NCI-H524 treated with DMSO at 0.1 percent for 48 hours (cell line): ENCODE measurements around the gene IQGAP2.
"Not testable (repeated sequence)": the region's sequence is repeated elsewhere in the genome, so short reads cannot be mapped to it uniquely, and the experiment has no call there.

ENCODE experiments used
- DNase-seq: peaks from one replicate; lab custom pipeline; 2025; lab: John Stamatoyannopoulos, UW

The IQGAP2 gene

DNA sequence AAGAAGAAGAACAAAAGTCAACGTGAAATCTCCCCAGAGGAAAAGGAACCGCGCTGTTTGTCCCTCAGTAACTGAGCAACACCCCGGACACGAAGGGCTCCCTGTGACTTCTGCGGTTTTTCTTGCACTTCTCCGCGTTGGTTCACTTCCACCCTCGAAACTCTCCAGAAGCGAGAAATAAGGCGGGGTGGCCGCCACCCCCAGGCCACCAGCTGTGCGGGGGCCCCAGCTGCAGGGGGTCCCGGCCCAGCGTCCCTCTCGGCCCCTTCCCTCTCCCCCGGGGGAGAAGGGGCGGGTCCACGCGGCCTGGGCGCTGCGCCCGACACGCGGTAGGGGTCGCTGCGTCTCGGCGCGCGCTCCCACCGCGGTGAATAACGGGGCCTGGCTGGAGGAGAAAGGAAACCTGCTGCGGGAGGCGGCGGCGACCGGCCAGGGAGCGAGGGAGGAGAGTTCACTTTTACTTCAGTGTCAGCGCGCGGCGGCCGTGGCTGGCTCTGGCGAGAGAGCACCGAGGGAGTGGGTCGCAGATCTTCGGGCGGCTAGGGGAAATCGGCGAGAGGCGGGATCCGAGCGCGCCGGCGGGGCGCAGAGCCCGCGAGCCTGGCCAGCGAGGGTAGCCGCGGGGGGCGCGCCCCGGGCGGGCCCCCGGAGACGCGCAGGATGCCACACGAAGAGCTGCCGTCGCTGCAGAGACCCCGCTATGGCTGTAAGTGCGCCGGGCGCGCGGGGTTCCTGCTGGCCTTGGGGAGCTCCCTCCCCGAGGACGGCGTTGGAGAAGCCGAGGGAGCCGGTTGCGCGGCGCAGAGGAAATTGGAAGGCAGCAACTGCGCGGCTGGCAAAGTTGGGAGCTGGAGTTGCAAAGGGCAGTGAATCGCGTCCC, at the start of gene IQGAP2:
Gene IQGAP2 (plus strand): TSS at position 400 of the 880 bp plus-strand sequence. CDS start 261 bp downstream, at position 661.
- DNase-seq = no peak

DNA sequence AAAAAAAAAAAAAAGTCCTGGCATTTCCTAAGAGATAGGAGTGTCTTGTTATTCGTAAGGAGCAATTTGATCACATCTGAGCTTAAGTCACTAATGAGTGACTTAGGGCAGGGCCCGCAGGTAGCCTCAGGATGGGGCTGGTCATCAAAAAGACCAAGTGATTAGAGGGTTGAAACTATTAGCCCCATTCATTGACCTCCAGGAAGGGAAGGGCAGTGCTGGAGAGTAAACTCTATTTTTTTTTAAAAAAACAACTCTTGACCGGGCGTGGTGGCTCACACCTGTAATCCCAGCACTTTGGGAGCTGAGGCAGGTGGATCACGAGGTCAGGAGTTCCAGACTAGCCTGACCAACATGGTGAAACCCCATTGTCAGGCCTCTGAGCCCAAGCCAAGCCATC, 46.2 kb upstream of the IQGAP2 start:
- no peak for DNase-seq

GRCh38 chr5:76363352-76364225, 39.5 kb upstream of the IQGAP2 start:
- DNase-seq = no peak

- DNase-seq = no peak
These were observed 38.9 kb upstream of the IQGAP2 start for GRCh38 chr5:76364226-76364589.

DNA sequence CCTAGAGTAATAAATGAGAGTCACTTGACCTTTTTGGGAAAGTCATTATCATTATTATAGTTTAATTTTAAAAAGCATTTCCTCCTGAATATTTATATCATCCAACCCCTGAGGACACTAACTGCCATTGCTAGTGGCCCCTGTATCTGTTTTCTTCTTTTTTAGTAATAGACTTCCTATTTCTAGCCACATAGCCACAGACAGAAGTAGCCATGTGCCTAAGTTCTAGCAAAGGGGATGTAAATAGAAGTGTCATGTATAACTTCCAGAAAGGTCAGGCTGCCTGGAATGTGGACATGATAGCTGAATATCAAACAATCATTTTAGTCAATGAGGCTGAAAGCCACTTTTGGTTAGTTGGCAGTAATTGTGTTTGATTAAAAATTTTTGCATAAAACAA, 37.5 kb upstream of the IQGAP2 start:
- DNase-seq = no peak

DNA sequence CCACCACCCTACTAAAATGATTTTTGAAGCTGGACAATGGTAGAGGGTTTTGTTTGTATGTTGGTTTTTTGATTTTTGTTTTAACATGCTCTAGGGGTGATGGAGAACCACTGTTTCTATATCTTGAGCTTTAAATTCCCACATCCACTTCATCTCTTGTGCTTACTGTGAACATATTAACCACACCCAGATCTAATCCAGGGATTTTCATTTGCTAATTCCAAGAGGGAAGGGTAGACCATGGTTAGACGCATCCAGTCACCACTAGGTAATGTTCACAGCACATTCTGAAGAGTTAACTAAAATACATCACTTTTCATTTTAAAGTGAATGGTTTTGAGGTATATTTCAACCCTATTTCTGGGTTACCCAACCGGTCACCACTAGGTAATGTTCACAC, 36.5 kb upstream of the IQGAP2 start:
- no peak for DNase-seq

- DNase-seq = no peak
These were observed 35.3 kb upstream of the IQGAP2 start for GRCh38 chr5:76367623-76368371.

DNA sequence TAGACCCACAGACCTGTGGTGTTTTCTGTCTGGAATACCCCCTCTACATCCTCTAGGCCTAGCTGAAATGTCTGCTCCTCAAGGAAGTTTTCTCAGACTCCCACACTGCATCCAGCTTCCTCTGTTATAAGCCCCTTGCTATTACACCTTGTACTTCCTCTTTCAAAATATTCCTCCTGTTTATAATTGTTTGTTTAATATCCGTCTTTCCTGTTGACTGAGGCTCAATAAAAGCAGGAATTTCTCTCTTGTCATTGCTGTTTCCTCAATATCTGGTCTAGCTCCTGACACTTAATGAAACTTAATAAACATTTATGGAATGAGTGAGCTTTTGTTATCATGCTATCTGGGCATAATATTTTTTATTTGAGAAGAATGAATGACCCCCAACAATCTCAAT, 34.1 kb upstream of the IQGAP2 start:
- DNase-seq = no peak

GRCh38 chr5:76369668-76370067, 33.4 kb upstream of the IQGAP2 start:
- not testable (repeated sequence) for DNase-seq

GRCh38 chr5:76371960-76372322, 31.1 kb upstream of the IQGAP2 start:
- DNase-seq = no peak

GRCh38 chr5:76372323-76373054, 30.6 kb upstream of the IQGAP2 start:
- no peak for DNase-seq

DNA sequence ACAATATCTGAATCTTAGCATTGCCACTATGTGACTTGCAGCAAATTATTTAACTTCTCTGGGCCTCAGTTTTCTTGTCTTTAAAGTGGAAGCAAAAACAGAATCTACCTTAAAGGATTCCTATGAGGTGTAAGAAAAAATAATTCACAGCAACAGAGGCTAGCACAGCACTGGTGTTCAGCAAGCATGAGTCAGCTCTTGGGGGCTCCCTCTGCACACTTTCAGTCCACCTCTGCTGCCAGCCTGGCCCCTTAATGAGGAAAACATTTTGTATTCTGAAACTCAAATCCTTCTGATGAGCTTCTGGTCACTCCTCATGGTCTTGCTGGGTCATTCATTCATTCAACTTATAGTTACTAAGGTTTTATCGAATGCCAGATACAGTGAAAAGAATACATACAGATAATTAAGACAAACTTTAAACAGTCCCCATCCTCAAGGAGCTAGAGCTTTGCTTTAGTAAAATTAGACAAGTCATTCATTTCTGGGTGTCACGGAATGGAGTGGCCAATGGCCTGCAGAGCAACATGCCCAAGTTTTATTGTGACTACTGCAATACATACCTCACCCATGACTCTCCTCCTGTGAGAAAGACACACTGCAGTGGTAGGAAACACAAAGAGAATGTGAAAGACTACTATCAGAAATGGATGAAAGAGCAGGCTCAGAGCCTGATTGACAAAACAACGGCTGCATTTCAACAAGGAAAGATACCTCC, 26.8 kb upstream of the IQGAP2 start:
- DNase-seq = no peak

- DNase-seq = no peak
These were observed 26.2 kb upstream of the IQGAP2 start for GRCh38 chr5:76376866-76377230.

DNA sequence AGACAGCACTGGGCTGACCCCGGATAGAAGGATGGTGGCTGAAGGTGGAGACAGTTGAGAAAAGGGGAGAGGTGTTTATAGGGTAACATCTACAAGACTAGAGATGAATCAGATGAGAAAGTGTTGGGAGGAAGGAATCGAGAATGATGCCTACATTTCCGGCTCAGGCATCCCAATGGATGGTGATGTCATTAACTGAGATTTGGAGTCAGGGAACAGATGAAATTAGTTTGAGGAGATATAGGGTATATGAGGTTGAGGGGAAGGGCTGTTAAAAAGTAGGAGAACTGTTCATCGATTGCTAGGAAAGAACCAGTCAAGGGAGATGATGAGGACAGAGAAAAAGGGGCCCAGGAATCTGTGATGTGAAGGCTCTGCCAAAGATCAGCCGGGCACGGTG, 24.7 kb upstream of the IQGAP2 start:
- DNase-seq = no peak

DNA sequence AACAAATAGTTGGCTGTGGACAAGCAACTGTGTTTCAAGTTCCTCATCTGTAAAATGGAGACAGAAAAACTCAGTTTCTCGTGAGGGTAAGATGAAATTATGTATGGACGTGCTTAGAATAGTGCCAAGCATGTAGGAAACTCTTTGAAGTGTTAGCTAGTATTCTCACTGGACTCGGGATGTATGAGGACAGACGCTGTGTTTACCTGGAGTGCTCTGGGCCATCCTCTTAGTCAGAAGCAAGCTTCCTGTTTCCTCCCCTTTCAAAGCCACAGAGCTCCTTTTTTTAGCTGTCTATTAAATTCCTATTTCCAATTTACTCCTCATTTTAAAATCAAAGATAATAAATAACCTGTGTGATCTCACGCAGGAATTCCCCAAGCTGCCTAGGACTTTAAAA, 23.8 kb upstream of the IQGAP2 start:
- no peak for DNase-seq

DNA sequence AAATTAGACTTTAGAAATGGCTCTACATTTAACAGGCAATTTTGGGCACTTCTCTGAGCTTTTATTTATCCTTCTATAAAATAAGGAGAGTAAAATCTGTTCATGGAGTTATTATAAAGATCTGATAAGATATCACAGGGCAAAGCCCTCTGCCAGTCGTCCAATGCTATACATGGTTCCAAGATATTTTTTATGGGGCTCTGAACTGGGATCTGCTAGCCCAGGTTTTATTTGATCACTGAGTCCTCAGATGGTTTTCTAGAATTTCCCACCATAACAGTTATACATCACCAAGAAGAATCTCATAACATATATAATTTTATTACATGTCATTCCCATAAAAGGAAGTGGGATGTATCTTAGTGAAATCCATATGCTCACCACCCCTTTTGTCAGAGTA, 23.2 kb upstream of the IQGAP2 start:
- no peak for DNase-seq

DNA sequence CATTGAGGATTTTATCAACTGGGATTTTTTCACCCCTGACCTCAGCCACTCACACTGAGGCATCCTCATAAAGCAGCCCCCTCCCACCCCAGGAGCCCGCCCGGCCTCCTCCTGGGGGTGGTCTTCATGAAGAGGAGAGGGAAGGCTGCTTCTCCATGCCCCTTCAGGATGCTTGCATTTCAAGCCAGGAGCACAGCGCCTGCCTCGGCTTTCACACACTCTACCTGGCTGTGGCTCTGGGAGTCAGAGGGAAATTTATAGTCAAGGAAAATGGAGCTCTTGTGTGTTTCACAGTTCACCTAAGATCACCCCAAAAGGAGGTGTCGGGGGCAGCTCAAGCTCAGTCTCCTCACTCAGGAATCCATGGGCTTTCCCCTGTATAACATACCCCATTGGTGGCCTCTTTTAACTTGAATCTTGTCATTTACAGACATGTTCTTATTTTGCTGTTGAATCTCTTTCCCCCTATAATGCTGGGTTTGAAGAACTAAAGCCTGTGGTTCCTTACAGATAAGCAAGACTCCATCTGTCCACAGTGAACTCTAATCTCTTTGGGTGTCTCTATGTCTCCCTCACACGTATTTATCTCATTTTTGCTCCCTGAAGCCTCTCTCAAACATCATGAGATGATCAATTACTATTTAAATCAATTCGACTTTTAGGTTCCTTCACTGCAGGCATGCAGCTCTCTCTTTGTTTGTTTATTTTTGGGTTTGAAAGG, 22.6 kb upstream of the IQGAP2 start:
- no peak for DNase-seq

GRCh38 chr5:76383126-76383832, 19.8 kb upstream of the IQGAP2 start:
- DNase-seq = no peak

DNA sequence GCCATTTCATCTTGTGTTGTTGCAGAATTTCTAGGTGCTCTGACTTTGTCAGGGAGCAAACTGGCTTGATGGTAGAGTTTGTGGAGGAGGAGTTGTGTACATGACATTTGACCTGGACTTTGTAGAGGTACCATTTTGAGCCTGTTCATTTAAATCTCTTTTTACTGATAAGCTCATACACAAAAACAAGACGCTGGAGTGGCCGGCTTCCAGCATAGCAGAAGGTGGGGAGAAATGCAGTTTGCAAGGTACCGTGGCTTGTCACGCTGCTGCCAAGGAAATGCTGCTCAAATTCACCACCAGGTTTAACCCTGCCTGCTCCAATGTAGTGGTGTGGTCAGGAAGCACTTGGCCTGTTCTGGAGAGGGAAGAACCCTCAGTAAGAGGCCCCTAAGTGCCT, 18.9 kb upstream of the IQGAP2 start:
- DNase-seq = no peak

DNA sequence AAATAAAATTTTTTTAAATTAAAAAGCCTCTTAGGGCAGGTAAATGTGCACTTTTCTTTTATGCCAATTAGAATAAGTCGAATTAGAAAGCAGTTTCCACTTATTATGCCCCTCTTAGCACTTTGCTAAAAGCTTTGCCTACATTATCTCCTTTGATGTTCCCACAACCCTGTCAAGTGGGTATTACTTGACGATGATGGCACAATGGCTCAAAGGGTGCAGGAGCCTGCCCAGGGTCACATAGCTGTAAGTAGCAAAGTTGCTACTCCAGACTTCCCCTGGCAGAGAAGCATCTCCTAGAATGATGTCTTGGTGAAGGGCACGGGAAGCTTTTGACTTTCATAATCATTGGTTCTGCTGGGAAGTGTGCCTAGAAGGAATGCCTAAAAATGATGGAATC, 18.4 kb upstream of the IQGAP2 start:
- DNase-seq = no peak
